H7 (cell line): Measurements from ENCODE around the gene ADCY9. TPM values are rescaled to one million over a fixed set of nuclear protein-coding genes. Genes with fewer than 3 reads are reported as not detected.
"Not testable (repeated sequence)": the region's sequence is repeated elsewhere in the genome, so short reads cannot be mapped to it uniquely, and the experiment has no call there.

ENCODE experiments used
- DNase-seq: peaks from one replicate; pipeline ENCODE4 v3.0.0; 2012
- H3K27me3 ChIP-seq: 2 replicates; pipeline ENCODE4 v1.6.0; 2011; ENCODE audit warnings: mild to moderate bottlenecking, low read length; ENCODE audit not compliant: control insufficient read depth, insufficient read depth
- H3K36me3 ChIP-seq: replicated peaks from 2 replicates; pipeline ENCODE4 v1.5.1; 2011; ENCODE audit warnings: low read length; ENCODE audit not compliant: control insufficient read depth, insufficient read depth
- H3K4me3 ChIP-seq: 2 replicates; pipeline ENCODE4 v1.5.1; 2011; ENCODE audit warnings: low read depth, mild to moderate bottlenecking, control low read depth, low read length, moderate library complexity; ENCODE audit not compliant: insufficient read depth
- total RNA-seq: library from RNA; depleted of rRNA; stranded (reverse); fragments of >200 nt; shearing (Covaris generic); gene quantifications from 2 replicates; pipeline ENCODE4 v1.2.3, GENCODE V29; 2014; rRNA removed

The ADCY9 gene
- total RNA-seq, 1 experiment from 2014 or later, result 6.0 TPM

DNA sequence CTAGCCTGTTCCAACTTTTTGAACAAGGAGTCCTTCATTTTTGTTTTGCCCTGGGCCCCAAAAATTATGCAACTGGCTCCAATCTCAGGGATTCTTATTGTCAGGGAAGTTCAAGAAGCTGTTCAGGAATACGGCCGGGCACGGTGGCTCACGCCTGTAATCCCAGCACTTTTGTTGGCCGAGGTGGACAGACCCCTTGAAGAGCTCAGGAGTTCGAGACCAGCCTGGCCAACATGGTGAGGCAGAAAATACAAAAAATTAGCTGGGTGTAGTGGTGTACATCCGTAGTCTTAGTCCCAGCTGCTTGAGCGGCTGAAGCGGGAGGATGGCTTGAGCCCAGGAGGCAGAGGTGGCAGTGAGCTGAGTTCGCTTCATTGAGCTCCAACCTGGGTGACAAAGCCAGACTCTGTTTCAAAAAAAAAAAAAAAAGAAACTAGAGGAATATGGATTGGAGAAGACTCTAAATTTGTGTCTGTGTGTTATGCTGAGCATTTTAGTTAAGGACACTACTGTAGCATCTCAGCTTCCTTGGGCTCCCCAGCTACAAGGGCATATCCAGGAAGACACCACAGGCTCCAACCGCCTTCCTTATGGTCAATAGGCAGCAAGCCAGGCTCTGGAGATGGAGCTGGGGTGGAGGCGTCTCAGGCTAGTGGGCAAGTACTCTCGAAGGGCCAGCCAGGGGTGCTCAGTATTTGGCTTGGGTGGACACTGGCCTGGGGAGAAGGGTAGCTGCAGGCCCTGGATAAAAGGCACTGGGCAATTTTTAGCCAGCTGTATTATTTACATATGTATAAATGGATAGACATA lies 179.0 kb downstream of the ADCY9 start:
- H3K4me3 ChIP-seq, result no peak overlapping the region
- no peaks in the 10 kb centered on the region for H3K36me3 ChIP-seq
- no peaks in the 10 kb centered on the region for H3K27me3 ChIP-seq
- no peak for DNase-seq

DNA sequence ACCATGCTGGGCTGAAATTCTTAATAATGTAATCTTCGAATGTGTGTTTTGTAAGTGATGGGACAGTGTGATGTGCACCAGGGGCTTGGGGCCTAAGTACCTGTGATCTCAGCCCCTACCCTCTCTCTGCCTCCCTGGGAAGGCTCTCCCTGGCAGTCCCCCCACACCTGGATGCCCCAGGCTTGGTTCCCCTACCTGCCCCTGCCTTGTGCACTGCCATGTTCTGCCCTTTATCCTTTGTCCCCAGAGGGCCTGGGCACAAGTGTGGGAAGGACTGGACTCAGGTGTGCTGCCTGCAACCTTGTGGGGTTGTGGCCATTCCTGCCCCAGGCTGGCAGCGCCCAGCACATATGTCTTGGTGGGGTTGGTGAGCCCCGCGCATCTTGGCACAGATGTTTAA lies 180.3 kb downstream of the ADCY9 start:
- peak; percentile 18 for DNase-seq
- no peaks in the 10 kb centered on the region for H3K36me3 ChIP-seq
- H3K4me3 ChIP-seq, result no peak overlapping the region

DNA sequence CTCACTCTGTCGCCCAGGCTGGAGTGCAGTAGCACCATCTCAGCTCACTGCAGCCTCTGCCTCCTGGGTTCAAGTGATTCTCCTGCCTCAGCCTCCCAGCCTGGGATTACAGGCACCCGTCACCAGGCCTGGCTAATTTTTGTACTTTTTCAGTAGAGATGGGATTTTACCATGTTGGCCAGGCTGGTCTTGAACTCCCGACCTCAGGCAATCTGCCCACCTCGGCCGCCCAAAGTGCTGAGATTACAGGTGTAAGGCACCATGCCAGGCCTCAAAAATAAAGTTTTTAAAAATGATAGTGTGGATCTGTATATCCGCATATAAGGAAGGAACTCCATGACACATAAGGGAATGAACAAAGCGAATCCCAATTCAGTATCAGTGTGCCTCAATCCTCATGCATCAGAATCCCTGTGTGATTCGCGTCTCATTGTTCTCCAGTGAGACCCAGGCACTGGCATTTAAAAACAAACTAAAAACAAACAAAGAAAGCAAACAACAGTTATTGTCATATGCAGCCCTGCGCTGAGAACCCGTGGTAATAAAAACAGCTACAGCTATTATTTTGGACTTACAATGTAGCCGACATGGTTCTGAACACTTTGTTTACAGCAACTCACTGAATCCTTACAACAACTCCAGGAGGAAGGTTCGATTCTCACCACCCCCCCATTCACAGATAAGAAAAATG lies 181.6 kb downstream of the ADCY9 start:
- no peaks in the 10 kb centered on the region for H3K27me3 ChIP-seq
- DNase-seq, result peak; percentile 17
- no peak overlapping the region for H3K4me3 ChIP-seq
- no peaks in the 10 kb centered on the region for H3K36me3 ChIP-seq

More for the DNA sequence above, 180.3 kb downstream of the ADCY9 start:
- H3K27me3 ChIP-seq, result no peaks in the 10 kb centered on the region

DNA sequence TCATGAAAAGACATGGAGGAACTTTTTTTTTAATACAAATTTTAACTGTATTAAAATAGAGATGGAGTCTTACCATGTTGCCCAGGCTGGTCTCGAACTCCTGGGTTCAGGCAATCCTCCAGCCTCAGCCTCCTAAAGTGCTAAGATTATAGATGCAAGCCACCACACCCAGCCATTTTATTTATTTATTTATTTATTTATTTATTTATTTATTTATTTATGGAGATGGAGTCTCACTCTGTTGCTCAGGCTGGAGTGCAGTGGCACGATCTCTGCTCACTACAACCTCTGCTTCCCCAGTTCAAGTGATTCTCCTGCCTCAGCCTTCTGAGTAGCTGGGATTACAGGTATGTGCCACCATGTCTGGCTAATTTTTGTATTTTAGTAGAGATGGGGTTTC lies 189.1 kb downstream of the ADCY9 start:
- not testable (repeated sequence) for DNase-seq, H3K27me3 ChIP-seq, H3K4me3 ChIP-seq, H3K36me3 ChIP-seq

DNA sequence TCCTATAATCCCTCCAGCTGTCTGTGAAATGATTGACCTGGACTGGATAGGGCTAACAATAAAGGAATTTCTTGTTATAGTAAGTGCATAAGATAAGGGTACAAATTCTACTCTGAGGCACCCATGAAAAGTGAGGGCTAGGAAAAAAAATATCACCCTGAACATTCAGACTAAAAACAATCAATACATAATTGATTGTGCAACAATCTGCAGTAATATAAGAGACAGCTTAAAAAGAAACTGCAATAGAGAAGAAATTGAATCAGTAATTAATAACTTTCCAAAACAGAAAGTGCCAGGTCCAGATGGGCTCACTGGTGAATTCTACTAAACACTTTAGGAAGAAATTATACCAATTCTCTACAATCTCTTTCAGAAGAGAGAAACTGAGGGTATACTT lies 191.5 kb downstream of the ADCY9 start:
- DNase-seq, result no peak
- no peaks in the 10 kb centered on the region for H3K36me3 ChIP-seq
- H3K4me3 ChIP-seq, result no peak overlapping the region
- H3K27me3 ChIP-seq, result no peaks in the 10 kb centered on the region

DNA sequence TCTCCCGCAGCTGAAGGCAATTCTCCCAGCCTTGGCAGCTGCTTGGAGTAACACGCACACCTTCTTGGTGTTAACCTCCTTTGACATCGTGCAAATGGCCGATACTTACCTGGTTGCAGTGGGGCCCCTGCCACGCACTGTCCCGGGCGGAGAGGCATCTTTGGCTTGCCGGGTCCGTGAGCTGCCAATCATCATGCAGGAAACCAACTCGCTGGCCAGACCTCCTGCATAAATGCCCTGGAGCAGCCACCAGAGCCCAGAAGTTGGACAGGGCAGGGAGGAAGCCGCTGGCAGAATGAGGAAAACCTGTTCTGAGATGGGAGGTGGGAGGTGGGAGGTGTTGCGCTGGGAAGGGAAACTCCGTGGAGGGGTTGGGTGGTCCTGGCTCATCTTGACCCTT lies 194.0 kb downstream of the ADCY9 start:
- Histone ChIP-seq H3K36me3 (no peaks in the 10 kb centered on the region), H3K4me3 (no peak overlapping the region), H3K27me3 (no peaks in the 10 kb centered on the region)
- DNase-seq, result no peak

DNA sequence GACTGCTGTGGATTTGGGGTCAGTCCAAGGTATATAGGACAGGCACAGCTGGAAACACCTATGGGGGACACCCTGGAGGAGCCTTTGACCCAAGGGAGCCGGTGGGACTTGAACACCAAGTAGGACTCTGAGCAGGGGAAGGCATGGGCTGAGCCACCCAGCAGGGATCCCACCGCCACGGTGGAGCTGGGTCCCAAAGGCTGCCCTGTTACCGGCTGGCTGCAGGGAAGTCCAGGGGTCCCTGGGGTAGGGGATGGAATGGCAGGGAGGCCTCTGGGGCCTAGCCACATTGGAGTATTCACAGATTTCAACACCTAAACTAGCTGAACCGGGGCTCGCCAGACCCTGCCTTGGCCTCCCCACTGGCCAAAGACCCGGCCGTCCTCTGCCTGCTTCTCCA lies 196.0 kb downstream of the ADCY9 start:
- DNase-seq, result no peak
- Histone ChIP-seq H3K36me3 (no peaks in the 10 kb centered on the region), H3K4me3 (no peak overlapping the region), H3K27me3 (no peaks in the 10 kb centered on the region)

DNA sequence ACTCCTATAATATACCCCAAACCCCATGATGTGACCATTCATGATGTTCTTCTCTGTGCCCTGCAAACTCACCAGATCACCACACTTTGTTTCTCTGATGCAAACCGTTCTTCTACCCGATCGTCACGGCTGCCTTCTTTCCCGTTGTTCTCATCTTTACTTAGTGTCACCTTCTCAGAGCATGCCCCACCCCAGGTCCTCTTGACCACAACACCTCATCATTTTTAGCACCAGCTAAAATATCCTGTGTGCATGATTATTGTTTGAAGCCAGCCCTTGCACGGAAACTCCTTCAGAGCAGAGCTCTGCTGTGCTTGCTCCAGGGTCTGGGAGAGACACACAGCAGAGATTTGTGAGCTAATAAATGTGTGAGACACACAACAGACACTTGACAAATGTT lies 196.8 kb downstream of the ADCY9 start:
- Histone ChIP-seq H3K27me3 (no peaks in the 10 kb centered on the region), H3K4me3 (no peak overlapping the region), H3K36me3 (no peaks in the 10 kb centered on the region)
- DNase-seq, result no peak

DNA sequence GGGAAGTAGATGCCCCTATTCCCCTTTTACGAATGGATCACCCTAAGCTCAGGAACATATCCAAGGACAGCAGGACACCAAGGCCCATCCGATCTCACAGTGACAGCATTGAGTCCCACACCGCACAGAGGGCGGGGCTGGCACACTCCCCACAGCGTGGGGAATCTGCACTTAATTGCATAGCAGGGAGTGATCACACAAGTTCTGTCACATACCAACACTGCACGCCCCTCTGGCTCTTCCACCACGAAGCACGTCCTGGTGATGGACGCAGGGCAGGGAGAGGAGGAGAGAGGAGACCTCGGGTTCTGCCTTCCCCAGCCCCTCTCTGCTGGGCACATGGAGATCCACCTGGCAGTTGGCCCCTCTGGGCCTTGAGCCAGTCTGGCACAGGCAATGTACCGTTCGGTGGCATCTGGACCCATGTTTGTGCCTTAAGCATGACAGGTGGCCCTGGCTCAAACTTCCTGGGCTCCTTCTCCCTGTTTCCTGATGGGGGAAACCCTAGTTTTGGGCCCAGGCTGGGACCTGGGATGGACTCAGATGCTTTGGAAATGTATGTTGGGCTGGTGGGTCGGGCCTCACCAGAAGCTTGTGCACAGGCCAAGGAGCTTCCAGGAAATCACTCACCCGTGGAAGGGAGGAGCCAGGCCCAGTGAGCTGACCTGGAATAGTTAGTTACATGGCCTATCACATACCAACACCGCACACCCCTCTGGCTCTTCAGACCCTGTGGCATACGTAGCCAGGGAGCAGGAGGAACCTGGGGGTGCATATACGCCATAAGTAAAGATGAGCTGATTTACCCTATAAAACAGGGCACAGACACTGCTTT lies 200.6 kb downstream of the ADCY9 start:
- Histone ChIP-seq H3K4me3 (no peak overlapping the region), H3K27me3 (no peaks in the 10 kb centered on the region), H3K36me3 (no peaks in the 10 kb centered on the region)
- DNase-seq, result no peak

DNA sequence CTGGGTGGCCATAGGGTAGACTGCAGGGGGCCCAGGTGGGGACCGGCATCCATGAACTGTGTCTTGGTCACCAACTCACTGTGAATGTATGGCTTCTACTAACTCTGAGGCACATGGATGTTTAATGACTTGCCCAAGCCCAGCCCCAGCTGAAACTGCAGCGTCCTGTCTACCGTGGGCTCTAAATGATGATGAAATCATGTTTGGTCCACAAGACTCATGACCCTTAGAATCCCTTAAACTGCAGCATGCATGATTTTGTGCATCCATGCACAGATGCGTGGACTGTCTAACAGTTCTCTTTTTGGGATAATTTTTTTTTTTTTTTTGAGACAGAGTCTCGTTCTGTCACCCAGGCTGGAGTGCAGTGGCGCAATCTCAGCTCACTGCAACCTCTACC lies 203.3 kb downstream of the ADCY9 start:
- no peaks in the 10 kb centered on the region for H3K36me3 ChIP-seq
- H3K27me3 ChIP-seq, result no peaks in the 10 kb centered on the region
- DNase-seq, result peak; percentile 11
- H3K4me3 ChIP-seq, result no peak overlapping the region

Other genes starting within 250 kb of the ADCY9 start
- gene CREBBP, start 235.7 kb downstream of the ADCY9 start, total RNA-seq, result 11.7 and 14.6 TPM in 2 replicates
- gene SRL, start 125.6 kb upstream of the ADCY9 start, total RNA-seq, result 0.07 TPM in 1 of 2 replicates, not detected in the other
- 34.7 and 45.0 TPM in 2 replicates for gene TFAP4, start 156.6 kb upstream of the ADCY9 start, total RNA-seq
- 1.5 and 2.7 TPM in 2 replicates for gene GLIS2, start 199.6 kb upstream of the ADCY9 start, total RNA-seq
- gene PAM16, start 234.9 kb upstream of the ADCY9 start, total RNA-seq, result 92.3 and 115 TPM in 2 replicates